Activated naive CD4-positive, alpha-beta T cell treated with Interleukin-2 at 50 U/mL for 16 hours (primary cell): ENCODE data around the gene RALGDS.

Experiments used
- DNase-seq: peaks from one replicate; pipeline ENCODE4 v3.0.0-alpha.2; 2020

Gene RALGDS

GRCh38 chr9:133117271-133118178 lies 3.5 kb downstream of the RALGDS start:
- no peak for DNase-seq

GRCh38 chr9:133116346-133117231 lies 4.5 kb downstream of the RALGDS start:
- DNase-seq = no peak

GRCh38 chr9:133115604-133116345 lies 5.3 kb downstream of the RALGDS start:
- DNase-seq = peak; percentile 82

- no peak for DNase-seq
These were observed 6.0 kb downstream of the RALGDS start for GRCh38 chr9:133114886-133115603.

GRCh38 chr9:133113949-133114885 lies 6.8 kb downstream of the RALGDS start:
- no peak for DNase-seq

DNA sequence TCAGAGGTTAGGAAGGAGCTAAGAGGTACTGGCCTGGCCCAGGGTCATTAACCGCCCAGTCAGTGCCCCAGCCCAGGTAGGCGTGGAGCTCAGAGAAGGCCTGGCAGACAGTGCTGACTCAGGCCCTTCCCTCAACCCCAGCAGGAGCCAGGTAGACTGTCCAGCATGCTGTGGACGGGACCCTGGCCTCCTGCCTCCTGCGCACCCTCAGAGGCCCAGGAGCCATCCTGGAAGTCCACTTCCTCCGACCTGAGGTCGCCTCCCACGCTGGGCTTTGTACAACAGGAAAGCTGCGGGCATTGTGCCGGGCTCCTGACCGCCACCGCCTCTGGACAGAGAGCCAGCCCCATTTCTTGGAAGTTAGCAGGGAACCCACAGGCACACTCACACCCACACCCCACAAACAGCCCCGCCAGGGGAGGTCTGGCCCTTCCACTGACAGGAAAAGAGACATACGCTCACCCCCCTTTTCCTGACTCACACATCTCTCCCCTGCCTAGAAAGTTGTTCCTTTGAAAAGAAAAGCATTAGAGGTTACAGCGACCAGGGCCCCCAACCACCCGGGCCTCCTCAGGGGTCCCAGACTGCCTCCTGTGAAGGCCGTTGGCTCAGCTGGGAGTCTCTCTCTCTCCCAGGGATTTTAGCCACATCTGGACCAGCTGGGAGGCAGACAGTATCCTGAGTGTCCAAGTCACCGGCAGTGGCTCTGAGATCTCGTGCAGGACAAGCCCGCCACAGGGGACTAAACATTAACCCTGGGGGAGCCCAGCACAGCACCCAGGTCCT lies 7.7 kb downstream of the RALGDS start:
- no peak for DNase-seq

DNA sequence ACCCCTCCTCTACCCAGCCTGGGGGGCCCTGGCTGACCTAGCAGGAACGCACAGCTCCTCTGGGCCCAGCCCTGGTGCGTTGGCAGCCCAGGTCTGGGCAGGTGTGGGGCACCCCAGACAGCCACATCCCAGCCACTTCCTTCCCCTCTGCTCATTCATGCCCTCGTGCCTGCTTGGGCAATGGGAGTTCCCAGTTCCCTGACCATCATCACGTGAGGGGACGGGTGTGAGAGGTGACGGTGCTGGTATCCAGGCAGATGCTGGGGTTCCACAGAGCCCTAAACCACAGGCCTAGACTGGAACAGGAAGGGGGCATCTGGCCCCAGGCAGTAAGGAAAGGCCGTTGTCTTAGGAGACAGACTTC lies 8.4 kb downstream of the RALGDS start:
- DNase-seq = peak; percentile 35

DNA sequence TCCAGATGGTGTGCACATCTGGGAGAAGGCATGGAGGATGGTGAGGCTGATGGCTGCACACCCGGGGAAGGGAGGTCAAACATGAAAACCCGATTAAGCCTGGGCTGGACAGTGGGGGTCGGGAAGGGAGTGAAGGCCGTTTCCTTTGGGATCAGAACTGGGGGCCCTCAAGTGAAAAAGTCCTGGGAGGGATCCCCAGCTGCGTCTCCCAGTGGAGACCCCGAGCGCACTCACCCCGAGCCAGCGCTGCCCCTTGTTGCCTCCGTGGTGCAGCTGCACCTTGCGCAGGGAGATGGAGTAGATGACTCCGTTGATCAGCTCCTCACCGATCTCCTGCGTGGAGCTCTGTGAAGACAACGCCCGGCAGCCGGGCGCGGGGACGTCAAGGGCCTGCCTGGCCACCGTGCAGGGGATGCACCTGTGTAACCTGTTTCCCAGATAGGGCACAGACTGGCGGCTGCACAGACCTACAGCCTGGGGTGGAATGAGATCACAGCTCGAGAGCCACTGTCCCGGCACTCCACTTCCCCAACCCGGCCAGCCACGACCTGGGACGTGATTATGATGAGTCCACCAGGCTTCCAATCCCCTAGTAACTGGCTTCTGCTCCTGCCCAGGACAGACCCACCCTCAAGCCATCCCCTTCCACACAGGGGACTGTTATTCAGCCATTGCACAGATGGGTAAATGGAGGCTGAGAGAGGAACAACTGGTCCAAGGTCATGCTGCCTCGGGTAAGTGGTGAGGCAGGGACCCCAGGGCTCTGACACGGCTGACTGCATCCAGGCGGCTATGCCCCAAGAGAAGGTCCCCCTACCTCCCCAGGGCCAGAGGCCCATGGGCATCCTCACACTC lies 9.0 kb downstream of the RALGDS start:
- DNase-seq = no peak

GRCh38 chr9:133109931-133110650 lies 10.9 kb downstream of the RALGDS start:
- DNase-seq = no peak

DNA sequence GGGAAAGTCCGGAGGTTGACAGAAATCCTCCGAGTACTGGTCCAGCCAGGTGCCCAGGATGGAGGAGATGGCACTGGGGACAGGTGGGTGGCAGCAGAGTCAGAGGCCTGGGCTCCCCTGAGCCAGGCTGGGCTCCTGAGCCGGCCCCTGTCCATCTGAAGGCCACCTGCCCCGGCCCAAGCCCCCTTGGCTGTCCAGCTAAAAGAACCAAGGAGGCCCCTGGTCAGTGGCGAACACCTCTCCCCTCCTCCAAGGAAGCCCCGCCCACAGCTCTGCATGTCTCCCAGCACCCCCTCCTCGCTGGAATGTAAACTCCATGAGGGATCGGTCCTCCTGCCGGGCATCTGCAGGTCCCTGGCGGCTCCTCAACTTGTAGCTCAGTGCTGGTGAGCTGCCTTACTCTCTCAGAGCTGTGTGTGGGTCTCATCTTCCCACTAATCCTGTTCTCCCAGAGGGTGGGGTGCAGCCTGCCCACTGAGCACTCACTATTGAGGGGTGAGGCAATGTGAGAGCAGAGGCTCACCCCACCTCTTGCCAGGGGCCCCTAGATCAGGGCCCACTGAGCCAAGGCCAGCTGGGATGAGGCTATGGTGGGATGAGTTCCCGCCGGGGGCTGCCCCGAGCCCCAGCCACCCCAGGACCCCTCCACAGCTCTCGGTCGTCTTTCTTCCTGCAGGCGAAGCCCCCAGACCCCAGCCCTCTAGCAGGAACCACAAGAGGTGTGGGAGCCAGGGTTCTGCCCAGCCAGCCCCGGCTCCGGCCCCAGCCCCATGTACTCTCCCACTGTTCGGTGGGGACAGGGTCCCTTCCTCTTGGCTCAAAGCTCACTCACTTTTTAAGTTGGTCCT lies 12.0 kb downstream of the RALGDS start:
- DNase-seq = no peak

- DNase-seq = no peak
These were observed 12.9 kb downstream of the RALGDS start for GRCh38 chr9:133107961-133108793.

- no peak for DNase-seq
These were observed 13.8 kb downstream of the RALGDS start for GRCh38 chr9:133107245-133107722.

- DNase-seq = no peak
These were observed 14.4 kb downstream of the RALGDS start for GRCh38 chr9:133106511-133107244.

DNA sequence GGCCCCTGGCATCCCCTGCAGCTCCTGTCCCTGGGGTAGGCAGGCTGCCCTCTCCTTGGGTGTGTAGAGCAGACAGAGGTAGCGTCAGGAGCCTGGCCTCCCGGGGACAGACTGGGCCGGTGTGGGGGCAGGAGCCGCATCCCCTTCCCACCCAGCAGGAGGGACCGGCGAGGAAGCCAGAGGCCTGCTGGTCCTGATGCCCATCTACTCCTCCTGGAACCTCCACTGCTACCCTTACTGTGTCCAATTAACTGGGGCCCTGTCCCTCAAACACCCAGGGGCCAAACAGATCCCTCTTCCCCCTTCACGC lies 15.6 kb downstream of the RALGDS start:
- DNase-seq = no peak

DNA sequence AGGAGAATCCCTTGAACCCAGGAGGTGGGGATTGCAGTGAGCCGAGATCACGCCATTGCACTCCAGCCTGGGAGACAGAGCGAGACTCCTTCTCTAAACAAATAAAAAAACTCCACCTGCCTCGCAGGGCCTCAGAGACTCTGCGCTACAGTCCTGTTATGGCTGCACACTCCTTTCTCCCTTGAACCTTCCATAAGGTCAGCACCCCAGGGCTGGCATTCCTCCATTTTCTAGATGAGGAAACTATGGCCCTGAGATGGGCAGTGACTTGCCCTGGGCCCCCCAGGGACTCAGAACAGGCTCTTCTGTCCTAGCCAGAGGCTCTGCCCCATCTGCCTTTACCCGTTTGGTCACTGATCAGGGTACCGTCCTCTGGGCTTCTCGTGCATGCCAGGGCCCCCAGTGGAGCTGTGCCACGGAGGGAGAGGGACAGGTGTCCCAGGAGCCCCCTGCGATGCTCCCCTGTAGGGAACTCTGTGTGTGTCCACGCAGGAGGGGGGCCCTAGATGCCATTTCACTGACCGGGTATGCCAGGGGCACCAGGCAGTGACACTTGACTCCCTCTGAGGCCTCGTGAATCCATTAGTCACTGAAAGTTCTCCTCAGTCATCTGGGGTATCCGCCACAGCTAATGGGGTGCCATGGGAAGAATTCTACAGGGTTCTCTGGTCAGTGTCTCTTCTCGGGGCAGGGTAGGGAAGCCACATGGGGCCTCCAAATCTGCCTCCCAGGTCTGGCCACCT lies 16.2 kb downstream of the RALGDS start:
- DNase-seq = no peak
